ENCODE results near the gene AKAP13. TPM values are rescaled to one million over a fixed set of nuclear protein-coding genes. Genes with fewer than 3 reads are reported as not detected.

AKAP13 gene
- total and polyA plus RNA-seq, 7 donors = 18.2 to 126 (median 93.7) TPM

DNA sequence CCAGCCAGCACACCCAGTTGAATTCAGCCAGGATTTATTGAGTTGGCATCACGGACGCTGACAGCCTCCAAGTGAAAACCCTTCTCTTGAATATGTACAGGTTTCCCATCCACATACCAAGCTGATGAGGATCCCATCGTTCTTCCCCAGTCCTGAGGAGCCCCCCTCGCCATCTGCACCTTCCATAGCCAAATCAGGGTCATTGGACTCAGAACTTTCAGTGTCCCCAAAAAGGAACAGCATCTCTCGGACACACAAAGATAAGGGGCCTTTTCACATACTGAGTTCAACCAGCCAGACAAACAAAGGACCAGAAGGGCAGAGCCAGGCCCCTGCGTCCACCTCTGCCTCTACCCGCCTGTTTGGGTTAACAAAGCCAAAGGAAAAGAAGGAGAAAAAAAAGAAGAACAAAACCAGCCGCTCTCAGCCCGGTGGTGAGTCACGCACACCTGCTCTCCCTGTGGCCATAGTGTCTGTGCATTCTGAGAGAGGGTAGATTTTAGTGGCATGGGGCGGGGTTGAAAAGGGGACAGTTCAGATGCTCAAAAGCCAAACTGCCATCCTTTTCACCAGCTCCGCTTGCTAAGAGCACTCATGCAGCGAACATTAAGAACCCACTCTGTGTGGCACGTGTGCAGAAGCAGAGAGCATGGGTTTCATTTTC is 363.1 kb downstream of the AKAP13 start:
- 75 to 81% (median 78%) methylated on average over 14 of the region's 14 CpGs for WGBS, 3 donors
- Histone ChIP-seq H3K9me3 (no peaks in the 10 kb centered on the region), H3K4me3 (no peak overlapping the region), H3K4me1 (peaks cover 12% of the 10 kb centered on the region), H3K36me3 (ENCODE audit: insufficient read depth in 1 of 2, low read depth in 1 of 2) (peaks cover 10 to 91% of the 10 kb centered on the region in 2 donors), H3K27me3 (ENCODE audit: insufficient read depth in 3 of 3, low read length in 2 of 3) (no peaks in the 10 kb centered on the region), H3K27ac (peak overlapping the region; percentile 4)
- no peak for DNase-seq
- intact Hi-C loops (cut with DNase I) = no loop called here
- ATAC-seq = peak in 3 of 4 donors; percentile 13 to 31 (median 17)
- TF ChIP-seq CTCF (IDR thresholded peaks at IDR 0.05) = no peak

- H3K9me3 ChIP-seq = no peaks in the 10 kb centered on the region
- no peak overlapping the region for H3K27ac ChIP-seq
- ATAC-seq = no peak
- no peak for DNase-seq
- intact Hi-C loops (cut with DNase I) = no loop called here
- H3K4me1 ChIP-seq = peaks cover 23% of the 10 kb centered on the region
- H3K4me3 ChIP-seq = no peak overlapping the region
- TF ChIP-seq CTCF (IDR thresholded peaks at IDR 0.05) = no peak
- H3K27me3 ChIP-seq (ENCODE audit: insufficient read depth in 3 of 3, low read length in 2 of 3) = no peaks in the 10 kb centered on the region
- 63 to 77% (median 69%) methylated on average over 10 of the region's 10 CpGs for WGBS, 3 donors
- peaks cover 10 to 85% of the 10 kb centered on the region in 2 donors for H3K36me3 ChIP-seq (ENCODE audit: insufficient read depth in 1 of 2, low read depth in 1 of 2)
These were observed 364.2 kb downstream of the AKAP13 start for GRCh38 chr15:85744579-85744978.

DNA sequence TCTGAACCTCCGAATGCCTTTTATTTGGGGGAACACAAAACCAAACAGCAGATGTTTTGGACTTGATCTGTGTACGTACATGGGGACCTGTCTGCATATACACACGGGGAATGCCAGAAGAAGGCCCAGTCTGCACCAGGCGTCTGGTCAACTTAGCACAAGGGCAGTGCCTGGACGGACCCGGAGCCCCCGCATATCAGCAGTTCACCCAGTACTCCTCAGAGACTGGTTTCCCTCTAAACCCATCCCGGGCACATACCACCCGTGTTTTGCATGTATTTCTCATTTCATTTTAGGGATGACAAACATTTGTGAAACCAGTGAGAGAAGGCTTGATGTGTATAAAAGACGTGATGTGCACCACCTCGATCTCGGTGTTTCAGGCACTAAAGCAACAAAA is 364.6 kb downstream of the AKAP13 start:
- ATAC-seq (no peak), DNase-seq (no peak)
- Histone ChIP-seq H3K9me3 (no peaks in the 10 kb centered on the region), H3K27ac (no peak overlapping the region), H3K27me3 (ENCODE audit: insufficient read depth in 3 of 3, low read length in 2 of 3) (no peaks in the 10 kb centered on the region), H3K4me1 (peaks cover 27% of the 10 kb centered on the region), H3K36me3 (ENCODE audit: insufficient read depth in 1 of 2, low read depth in 1 of 2) (peaks cover 10 to 81% of the 10 kb centered on the region in 2 donors), H3K4me3 (no peak overlapping the region)
- no peak for TF ChIP-seq CTCF (IDR thresholded peaks at IDR 0.05)
- 74 to 90% (median 76%) methylated on average over 12 of the region's 12 CpGs for WGBS, 3 donors
- intact Hi-C loops (cut with DNase I) = loop anchor here (5.0 kb wide), 2 partner anchors 47 to 87 kb away; partner anchors contain the start of gene KLHL25 (in 1 of the 2)

- DNase-seq (peak in 1 of 2 donors; percentile 55), ATAC-seq (no peak)
- peaks cover 33% of the 10 kb centered on the region for H3K4me1 ChIP-seq
- 48 to 71% (median 51%) methylated on average over 14 of the region's 14 CpGs for WGBS, 3 donors
- H3K9me3 ChIP-seq = no peaks in the 10 kb centered on the region
- H3K27me3 ChIP-seq (ENCODE audit: insufficient read depth in 3 of 3, low read length in 2 of 3) = no peaks in the 10 kb centered on the region
- no peak overlapping the region for H3K4me3 ChIP-seq
- intact Hi-C loops (cut with DNase I) = loop anchor here (5.0 kb wide), 2 partner anchors 47 to 87 kb away; partner anchors contain the start of gene KLHL25 (in 1 of the 2)
- H3K27ac ChIP-seq = no peak overlapping the region
- no peak for TF ChIP-seq CTCF (IDR thresholded peaks at IDR 0.05)
- peaks cover 10 to 76% of the 10 kb centered on the region in 2 donors for H3K36me3 ChIP-seq (ENCODE audit: insufficient read depth in 1 of 2, low read depth in 1 of 2)
These were observed 365.2 kb downstream of the AKAP13 start for GRCh38 chr15:85745525-85746150.
